Kidney epithelial cell (primary cell): ENCODE results near the gene CHD5. TPM values are rescaled to one million over a fixed set of nuclear protein-coding genes. Genes with fewer than 3 reads are reported as not detected.

Experiments used
- DNase-seq: peaks from one replicate; pipeline ENCODE4 v3.0.0-alpha.2; 2010; ENCODE audit warnings: low read depth
- H3K27me3 ChIP-seq: 2 replicates; pipeline ENCODE4 v1.6.0; 2011; ENCODE audit warnings: low read length; ENCODE audit not compliant: control insufficient read depth, insufficient read depth
- H3K36me3 ChIP-seq: 2 replicates; pipeline ENCODE4 v1.5.1; 2011; ENCODE audit warnings: low read length; ENCODE audit not compliant: control insufficient read depth, insufficient read depth
- H3K4me3 ChIP-seq: 2 replicates; pipeline ENCODE4 v1.5.1; 2011; ENCODE audit warnings: low read depth, mild to moderate bottlenecking, control low read depth, low read length
- CTCF ChIP-seq: IDR thresholded peaks from 2 replicates; pipeline ENCODE4 v1.5.1; 2011; ENCODE audit warnings: mild to moderate bottlenecking, moderate library complexity, low read length, control low read depth, inconsistent platforms; ENCODE audit not compliant: insufficient read depth, poor library complexity, severe bottlenecking
- total RNA-seq: library from RNA; depleted of rRNA; stranded (reverse); fragments of >200 nt; gene quantifications from 2 replicates; pipeline ENCODE4 v1.2.3, GENCODE V29; 2015

CHD5 gene
- total RNA-seq, 1 donor from 2014 or later = 0.08 TPM

DNA sequence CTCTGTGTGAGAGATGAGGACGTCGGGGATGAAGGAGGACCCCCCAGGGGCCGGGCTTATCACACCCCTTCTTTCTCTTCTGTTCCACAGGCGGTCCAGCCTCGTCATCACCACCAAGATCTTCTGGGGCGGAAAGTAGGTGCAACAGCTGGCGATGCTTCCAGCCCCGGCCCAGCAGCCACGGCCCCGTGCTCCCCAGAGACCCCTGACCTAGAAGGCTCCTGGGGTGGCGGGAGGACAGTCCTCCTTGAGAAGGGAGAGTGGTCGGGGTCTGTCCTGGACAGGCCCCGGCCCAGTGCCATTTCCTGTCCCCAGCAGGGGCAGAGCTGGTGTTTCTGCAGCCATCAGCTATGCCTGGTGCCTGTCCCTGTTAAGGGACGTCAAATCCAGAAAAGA is 92.7 kb downstream of the CHD5 start:
- Histone ChIP-seq H3K36me3 (no peaks in the 10 kb centered on the region), H3K27me3 (peaks cover 38% of the 10 kb centered on the region), H3K4me3 (no peak overlapping the region)
- no peak for DNase-seq
- TF ChIP-seq CTCF = no peak

DNA sequence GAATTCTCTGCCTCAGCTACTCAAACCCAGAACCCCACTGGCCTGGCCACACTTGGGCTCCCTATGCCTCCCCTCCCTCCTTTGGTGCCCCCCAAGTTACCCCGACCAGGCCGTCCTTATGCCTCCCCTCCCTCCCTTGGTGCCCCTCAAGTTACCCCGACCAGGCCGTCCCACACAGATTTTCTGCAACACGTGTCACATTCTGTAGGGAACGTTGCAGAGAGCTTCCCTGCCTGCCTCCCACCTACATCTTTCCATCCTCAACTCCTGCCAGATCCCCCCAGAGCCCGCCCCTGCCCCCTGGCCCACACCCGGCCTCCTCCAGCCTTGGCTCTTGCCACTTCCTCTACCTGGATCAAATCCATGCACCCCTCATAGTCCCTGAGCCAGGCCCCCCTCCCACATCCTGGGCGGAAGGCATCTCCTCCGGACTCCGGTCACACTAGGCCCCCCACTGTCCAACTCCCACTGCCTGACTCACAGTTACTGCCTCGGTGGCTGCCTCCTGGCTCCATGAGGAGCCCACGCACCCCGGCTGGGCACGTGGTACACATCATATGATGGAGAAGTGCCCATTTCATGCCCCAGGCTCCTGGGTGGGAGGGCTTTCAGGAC is 93.3 kb downstream of the CHD5 start:
- no peak for TF ChIP-seq CTCF
- H3K36me3 ChIP-seq = no peaks in the 10 kb centered on the region
- peaks cover 41% of the 10 kb centered on the region for H3K27me3 ChIP-seq
- DNase-seq = no peak
- H3K4me3 ChIP-seq = no peak overlapping the region

DNA sequence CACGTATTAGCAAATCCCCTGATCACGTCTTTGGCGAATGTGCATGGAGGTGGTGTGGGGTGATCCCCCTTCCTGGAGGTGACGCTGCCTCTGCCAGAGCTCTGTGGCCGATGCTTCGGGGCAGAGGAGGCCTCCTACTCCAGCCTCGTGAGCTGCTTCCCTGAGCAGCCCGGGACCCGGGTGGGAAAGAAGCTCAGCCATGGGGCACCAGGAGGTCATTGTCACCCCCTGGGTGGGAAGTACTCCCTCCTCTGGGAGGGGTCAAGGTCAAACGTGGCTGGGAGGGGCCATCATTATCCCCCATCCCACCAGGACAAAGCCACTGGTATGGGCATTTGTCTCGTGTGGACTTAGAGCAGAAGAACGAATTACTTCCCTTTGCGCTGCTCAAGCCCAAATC is 93.8 kb downstream of the CHD5 start:
- Histone ChIP-seq H3K27me3 (peaks cover 44% of the 10 kb centered on the region), H3K36me3 (no peaks in the 10 kb centered on the region), H3K4me3 (no peak overlapping the region)
- no peak for DNase-seq
- no peak for TF ChIP-seq CTCF

DNA sequence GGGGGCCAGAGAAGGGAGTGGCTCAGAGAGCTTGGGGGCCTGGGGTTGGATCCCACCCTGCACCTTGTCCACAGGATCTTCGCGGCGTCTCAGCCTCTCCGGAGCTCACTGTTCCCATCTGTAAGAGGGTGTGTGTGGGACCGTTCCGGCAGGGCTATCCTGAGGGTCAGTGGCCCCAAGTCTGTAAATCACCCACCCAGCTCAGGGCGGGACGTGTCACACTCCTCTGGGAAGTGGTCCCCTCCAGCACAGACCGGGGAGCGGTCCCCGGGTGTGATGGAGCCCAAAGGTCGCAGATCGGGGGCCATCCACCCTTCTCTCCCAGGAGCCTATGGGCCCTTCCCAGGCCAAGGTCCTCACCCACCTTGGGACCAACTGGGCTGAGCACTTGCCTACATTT is 94.5 kb downstream of the CHD5 start:
- no peak for DNase-seq
- peaks cover 49% of the 10 kb centered on the region for H3K27me3 ChIP-seq

GRCh38 chr1:6084781-6085495 is 95.2 kb downstream of the CHD5 start:
- peaks cover 56% of the 10 kb centered on the region for H3K27me3 ChIP-seq

More for the DNA sequence above, 94.5 kb downstream of the CHD5 start:
- no peaks in the 10 kb centered on the region for H3K36me3 ChIP-seq
- H3K4me3 ChIP-seq = no peak overlapping the region
- no peak for TF ChIP-seq CTCF

More at GRCh38 chr1:6084781-6085495, 95.2 kb downstream of the CHD5 start:
- TF ChIP-seq CTCF = no peak
- Histone ChIP-seq H3K36me3 (no peaks in the 10 kb centered on the region), H3K4me3 (no peak overlapping the region)
- DNase-seq = no peak
